ENCODE data around the gene SLC16A2. TPM values are rescaled to one million over a fixed set of nuclear protein-coding genes. Genes with fewer than 3 reads are reported as not detected.
A peak's percentile ranks its signal among the peaks of the same experiment; 100 is the strongest.

SLC16A2 gene
- 5.9 and 28.5 TPM in 2 replicates for total RNA-seq (ENCODE audit: low replicate concordance)

- peak; percentile 73 for DNase-seq (ENCODE audit: low read depth)
- no peak for TF ChIP-seq CTCF (IDR thresholded peaks at IDR 0.05; ENCODE audit: insufficient read depth, low read length)
- peak within 1 kb of the TSS; percentile 72 for H3K4me3 ChIP-seq (ENCODE audit: low read depth, low read length)
These were observed at the start of gene SLC16A2 for GRCh38 chrX:74421036-74421739. SLC16A2 (plus strand) TSS chrX:74421493; CDS start chrX:74421638, 145 bp downstream.

- no peak for TF ChIP-seq CTCF (IDR thresholded peaks at IDR 0.05; ENCODE audit: insufficient read depth, low read length)
- DNase-seq (ENCODE audit: low read depth): no peak
- H3K4me3 ChIP-seq (ENCODE audit: low read depth, low read length): no peak overlapping the region
These were observed 49.0 kb upstream of the SLC16A2 start for GRCh38 chrX:74372272-74372671.

GRCh38 chrX:74377282-74377681 is 44.0 kb upstream of the SLC16A2 start:
- no peak for DNase-seq (ENCODE audit: low read depth)
- TF ChIP-seq CTCF (IDR thresholded peaks at IDR 0.05; ENCODE audit: insufficient read depth, low read length): no peak
- H3K4me3 ChIP-seq (ENCODE audit: low read depth, low read length): no peak overlapping the region

GRCh38 chrX:74382613-74383012 is 38.7 kb upstream of the SLC16A2 start:
- DNase-seq (ENCODE audit: low read depth): peak; percentile 86
- TF ChIP-seq CTCF (IDR thresholded peaks at IDR 0.05; ENCODE audit: insufficient read depth, low read length): peak; percentile 82
- H3K4me3 ChIP-seq (ENCODE audit: low read depth, low read length): no peak overlapping the region

GRCh38 chrX:74383611-74384010 is 37.7 kb upstream of the SLC16A2 start:
- no peak overlapping the region for H3K4me3 ChIP-seq (ENCODE audit: low read depth, low read length)
- peak; percentile 75 for TF ChIP-seq CTCF (IDR thresholded peaks at IDR 0.05; ENCODE audit: insufficient read depth, low read length)
- peak; percentile 70 for DNase-seq (ENCODE audit: low read depth)

GRCh38 chrX:74389016-74389722 is 32.1 kb upstream of the SLC16A2 start:
- no peak for DNase-seq (ENCODE audit: low read depth)
- TF ChIP-seq CTCF (IDR thresholded peaks at IDR 0.05; ENCODE audit: insufficient read depth, low read length): no peak
- no peak overlapping the region for H3K4me3 ChIP-seq (ENCODE audit: low read depth, low read length)

All from fibroblast of the aortic adventitia (primary cell).